Stimulated activated CD4-positive, alpha-beta T cell treated with anti-CD3 and anti-CD28 coated beads, TNF-alpha, amount 100 ng/mL, for 1 hour (primary cell): ENCODE results near the gene GLCE.

ENCODE experiments used
- DNase-seq, 3 donors: peaks; one replicate each; pipeline ENCODE4 v3.0.0-alpha.2; 2020; ENCODE audit warnings: low read depth in 3 of 3, low spot score in 1 of 3

GLCE gene

DNA sequence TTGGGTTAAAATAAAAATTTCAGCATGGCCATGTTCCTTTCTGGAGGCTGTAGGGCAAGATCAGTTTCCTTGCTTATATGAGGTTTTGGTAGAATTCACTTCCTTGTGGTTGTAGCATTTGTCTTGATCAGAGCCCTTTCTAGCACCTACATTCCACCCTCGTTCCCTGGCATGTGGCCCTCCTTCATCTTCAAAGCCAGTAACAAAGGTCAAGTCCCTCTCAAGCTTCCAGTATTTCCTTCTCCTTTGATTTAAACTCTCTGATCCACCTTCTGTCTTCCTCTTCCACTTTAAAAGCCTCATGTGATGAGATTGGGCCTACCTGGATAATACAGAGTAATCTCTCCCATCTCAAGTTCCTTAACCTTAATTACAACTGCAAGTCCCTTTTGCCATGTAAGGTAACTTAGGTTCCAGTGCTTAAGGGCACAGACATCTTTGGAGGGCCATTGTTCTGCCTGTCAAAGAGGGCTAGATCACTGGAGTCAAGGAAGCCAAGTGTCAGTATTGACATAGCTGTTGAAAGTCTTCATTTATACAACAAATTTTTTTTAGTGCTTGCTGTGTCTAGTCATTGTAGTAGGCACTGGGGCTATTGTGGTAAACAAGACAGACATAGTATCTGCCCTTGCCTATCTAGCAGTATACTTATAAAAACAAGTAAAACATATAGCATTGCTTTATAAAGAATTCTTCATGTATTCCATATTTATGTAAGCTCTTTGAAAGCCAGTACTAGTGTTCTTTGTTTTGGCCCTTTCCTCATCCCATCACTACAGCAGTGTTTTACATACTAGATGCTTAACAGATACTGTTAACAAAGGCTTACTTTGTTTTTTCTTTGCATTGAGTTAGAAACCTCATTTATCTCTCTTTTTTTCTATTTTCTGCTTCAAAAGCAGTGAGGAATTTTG lies 40.7 kb downstream of the GLCE start:
- no peak for DNase-seq

DNA sequence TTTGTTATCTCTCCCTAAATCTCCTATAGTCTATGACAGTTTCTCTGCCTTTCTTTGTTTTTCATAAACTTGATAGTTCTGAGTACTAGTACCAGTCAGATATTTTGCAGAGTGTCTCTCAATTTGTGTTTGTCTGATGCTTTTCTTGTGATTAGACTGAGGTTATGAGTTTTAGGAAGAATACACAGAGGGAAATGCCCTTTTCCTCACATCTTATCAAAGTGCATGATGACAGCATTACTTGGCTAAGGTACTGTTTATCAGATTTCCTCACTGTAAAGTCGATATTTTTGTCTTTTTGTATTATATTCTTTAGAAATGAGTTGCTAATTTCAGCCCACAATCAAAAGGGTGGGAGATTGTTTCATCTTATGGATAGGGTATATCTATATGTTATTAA lies 45.6 kb downstream of the GLCE start:
- DNase-seq, result no peak

DNA sequence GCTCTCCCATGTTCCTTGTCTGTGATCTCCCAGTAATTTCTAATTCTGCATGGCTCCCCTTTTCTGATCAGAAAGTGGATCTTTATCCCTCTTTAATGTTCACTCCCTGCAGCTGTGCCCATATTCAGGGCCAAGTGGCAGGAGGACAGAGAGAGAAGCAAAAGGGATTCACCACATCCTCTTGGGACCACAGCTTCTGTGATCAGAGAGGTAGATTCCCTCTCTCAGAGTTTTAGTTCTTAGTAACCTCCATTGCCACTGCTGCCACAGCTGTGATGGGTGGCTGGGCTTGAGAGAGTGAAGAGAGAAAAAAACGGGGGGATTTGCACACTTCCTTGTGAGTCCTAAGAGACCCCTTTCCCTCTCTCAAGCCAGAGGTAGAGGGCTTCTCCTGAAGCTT lies 49.2 kb downstream of the GLCE start:
- no peak for DNase-seq

DNA sequence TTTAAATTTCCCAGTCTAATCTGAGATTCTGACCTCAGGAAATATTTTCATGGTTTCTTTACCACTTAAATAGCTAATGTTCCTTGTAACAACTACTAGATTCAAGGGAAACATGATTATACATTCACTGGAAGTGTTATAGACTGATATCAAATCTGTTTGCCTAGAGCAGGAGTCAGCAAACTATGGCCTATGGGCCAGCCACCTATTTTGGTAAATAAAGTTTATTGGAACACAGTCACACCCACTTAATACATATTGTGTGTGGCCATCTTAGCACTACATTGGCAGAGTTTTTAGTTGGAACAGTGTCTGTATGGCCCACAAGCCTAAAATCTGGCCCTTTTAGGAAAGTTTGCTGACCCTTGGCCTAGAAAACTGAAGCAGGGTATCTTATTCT lies 50.1 kb downstream of the GLCE start:
- no peak for DNase-seq

DNA sequence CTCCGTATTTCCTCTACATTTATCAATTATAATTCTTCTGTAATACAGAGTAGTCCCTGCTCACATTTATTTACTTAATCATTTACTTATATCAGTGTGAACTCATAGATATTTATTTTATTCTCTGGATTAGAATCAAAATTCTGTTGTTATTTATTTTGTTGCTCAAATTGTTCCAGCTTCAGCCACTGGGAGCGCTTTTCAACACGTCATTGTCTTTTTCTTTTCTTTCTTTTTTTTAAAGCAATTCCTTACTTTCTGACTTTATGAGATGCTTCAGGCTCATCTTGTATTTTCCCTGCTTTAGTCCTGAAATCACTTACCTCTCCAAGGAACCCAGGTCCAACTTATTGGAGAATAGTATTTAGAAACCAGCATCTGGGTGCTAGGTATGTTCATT lies 53.4 kb downstream of the GLCE start:
- no peak for DNase-seq

DNA sequence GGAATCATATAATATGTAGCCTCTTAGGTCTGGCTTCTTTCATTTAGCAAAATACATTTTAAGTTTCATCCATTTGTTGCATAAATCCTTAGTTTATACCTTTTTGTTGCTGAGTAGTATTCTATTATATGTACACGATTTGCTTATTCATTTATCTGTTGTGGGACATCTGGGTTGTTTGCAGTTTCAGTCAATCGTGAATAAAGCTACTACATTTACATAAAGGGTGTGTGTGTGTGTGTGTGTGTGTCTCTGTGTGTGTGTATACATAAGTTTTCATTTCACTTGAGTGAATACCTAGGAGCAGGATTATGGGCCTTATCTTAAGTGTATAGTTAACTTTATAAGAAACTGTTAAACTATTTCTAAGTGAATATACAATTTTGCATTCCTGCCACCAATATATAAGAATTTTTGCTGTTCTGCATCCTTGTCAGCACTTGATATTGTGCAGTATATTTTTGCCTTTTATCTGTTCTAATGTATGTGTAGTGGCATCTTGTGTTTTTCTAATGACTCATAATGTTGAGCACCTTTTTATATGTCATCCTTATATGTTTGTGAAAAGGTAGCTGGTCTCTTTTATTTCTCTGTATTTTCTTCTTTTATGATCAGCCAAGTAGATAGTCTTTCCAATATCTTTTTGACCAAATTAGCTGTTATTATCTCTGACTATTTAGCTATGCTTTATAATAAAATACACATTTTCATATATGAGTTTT lies 55.0 kb downstream of the GLCE start:
- no peak for DNase-seq

DNA sequence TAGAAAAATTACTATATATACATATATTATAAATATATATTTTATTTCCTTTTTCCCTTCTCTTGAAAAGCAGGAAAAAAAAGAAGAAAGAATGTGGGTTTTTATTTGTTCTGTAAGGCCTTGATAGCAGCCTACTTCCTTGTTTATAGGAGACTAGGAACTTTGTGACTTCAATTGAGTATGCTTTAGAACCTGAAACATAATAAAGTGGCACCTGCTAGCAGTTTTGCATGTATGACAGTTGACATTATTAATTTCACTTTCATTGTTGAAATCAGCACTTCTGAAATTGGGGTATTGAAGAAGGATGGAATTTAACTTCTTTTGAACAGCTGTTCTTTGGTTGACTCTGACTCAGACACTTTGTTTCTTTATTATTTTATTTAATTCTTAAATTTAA lies 56.9 kb downstream of the GLCE start:
- DNase-seq, result no peak

DNA sequence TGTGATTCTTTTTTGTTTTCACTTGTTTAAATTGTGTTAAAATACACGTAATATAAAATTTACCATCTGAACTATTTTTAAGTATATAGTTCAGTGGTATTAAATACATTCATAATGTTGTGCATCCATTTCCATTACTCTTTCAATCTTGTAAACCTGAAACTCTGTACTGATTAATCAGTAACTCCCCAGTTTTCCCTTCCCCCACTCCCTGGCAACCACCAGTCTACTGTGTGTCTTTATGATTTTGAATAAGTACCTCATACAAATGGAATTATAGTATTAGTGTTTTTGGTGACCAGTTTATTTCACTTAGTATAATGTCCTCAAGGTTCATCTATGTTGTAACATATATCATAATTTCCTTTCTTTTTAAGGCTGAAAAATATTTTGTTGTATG lies 59.3 kb downstream of the GLCE start:
- DNase-seq, result no peak

DNA sequence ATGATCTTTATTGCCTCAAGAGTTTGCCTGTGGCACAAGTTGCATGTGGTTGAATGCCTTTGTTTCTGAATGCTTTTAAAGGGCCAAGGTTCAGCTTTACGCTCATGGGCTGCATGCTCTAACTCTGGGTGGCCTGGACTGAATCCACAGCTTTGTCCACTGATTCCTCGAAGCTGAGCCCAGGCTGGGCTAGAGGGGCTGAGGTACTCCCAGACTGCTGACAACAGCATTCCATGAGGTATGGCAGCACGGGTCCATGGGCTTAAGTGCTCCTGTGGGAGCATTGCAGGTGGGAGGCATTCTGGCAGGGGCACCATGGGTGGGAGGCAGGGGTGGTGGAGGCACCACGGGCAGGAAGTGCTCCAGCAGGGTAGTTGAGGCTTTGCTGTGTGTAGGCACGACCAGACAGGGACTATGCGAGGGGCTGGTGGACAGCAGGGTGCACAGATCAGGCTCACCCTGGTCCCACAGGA lies 61.6 kb downstream of the GLCE start:
- DNase-seq, result no peak

DNA sequence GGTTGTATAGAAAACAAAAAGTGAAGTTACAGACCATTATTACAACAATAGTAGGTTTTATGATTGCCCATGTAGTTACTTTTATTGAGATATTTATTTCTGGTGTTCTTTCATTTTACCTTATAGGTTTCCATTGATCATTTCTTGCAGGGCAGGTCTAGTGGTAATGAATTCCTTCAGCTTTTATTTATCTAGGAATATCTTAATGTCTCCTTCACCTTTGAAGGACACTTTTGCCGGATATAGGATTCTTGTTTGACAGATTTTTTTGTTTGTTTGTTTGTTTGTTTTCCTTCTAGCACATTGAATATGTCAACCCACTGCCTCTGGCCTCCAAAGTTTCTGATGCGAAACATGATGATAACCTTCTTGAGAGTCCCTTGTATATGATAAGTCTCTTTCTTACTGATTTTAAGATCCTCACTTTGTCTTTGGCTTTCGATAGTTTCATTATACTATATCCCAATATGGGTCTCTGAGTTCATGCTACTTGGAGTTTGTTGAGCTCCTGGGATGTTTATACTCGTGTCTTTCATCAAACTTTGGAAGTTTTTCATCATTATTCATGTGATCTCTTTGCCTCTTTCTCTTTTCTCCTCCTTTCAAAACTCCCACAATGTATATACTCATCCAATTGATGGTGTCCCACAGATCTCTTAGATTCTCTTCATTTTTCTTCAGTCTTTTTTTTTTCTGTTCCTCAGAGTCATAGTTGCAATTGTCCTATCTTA lies 62.8 kb downstream of the GLCE start:
- DNase-seq, result no peak

DNA sequence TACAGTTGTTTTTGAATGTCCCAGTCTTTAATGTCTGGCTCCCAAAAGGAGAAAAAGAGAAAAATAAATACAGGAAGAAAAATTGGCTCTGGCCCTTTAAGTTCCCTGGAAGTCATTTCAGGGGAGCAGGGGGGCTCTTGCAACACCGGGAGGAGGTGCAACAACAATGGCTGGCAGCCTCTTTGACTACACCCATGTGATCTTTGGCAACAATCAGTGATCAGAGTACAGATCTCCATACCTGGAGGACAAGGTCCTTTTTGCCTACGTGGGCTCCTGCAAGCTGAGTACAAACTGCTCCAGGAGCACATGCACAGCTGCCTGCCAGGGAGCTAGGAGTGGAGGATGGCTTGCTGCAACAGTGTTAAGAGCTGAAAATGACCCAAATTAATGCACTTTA lies 63.9 kb downstream of the GLCE start:
- no peak for DNase-seq

DNA sequence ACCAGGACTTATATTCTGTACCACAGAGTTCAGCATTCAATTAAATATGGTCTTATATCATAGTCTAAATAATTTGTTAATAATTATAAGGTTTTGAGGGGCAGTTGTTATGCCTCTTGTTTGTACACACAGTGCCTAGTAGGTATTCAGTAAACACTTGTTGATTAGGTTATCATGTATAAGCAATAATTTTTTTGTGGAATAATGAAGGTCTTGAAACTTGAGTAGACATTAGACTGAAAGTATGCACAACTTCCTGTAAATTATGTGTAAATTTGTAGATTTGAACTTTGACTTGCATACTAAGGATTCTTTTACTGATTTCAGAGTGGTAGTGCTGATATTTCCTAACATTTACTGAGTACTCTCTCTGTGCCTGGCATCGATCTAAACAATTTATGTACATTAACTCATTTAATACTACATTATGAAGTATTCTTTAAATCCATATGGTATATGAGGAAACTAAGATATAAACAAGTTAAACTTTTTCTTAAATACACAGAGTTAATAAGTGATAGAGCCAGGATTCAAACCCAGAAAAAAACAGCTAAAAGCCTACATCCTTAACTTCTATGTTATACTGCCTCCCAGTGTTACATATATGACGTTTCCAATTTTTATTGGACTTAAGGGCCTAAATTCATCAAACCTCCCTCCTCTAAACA lies 65.1 kb downstream of the GLCE start:
- no peak for DNase-seq

DNA sequence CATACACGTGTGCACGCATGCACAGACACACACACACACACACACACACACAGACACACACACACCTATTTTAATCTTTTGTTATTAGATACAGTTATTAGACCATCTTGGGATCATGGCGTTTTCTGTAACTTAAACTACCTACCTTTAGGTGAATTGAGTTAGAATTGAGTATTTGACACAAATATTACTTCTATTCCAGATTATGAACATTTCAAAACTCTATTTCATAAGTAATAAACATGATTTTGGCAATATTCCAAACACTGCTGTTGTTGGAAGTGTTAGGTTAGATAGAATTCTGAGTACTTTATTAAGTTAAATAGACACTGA lies 65.6 kb downstream of the GLCE start:
- no peak for DNase-seq

DNA sequence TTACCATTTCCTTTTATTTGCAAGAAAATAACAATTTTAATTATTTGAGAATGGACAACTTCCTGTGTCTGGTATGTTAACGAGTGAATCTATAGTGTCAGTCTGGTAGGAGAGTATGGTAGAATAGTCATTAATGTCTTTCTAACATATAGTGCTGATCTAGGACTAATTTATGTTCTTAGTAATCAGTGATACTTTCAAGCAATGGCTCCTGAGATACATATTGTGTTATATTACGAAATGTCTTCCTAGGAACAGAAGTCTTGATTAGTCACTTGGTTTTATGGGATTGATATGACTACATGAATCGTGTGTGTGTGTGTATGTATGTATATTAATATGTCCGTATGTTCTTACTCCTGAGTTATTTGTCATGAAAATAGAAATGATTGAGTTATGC lies 71.7 kb downstream of the GLCE start:
- no peak for DNase-seq

DNA sequence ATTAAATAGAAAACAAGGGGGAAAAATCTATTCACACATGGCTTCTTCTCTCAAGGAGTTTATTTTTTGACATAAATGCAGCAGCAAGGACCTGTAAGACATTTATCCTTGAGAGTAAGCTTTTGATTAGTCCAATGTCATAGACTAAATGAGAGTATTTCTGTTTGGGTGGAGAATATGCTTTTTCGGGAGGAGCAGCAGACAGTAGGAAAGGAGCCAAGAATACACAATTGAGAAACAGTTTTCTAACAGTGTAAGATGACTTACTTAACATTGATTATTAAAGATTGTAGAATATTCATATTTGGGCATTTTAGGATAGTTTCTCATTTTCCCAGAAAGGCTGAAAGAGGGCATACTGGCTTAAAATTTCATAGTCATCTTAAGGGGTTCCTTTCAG lies 72.3 kb downstream of the GLCE start:
- no peak for DNase-seq

DNA sequence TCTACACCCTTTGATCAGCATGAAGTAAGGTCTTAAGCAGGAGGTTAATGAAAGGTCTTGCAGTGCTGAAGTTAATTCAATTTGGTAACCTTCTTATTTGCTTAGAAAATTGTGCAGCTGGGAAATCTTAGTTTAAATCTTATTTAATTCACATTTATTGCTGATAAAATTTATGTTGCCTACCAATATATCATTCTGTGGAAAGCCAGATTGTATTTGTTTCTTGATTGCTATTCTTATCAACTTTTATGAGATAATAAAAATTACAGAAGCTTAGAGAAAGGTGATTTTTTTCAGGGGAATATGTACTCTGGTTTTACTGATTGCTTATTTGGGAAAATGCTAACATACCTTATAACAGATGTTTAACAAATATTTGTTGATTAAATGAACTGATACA lies 74.2 kb downstream of the GLCE start:
- DNase-seq, result no peak

DNA sequence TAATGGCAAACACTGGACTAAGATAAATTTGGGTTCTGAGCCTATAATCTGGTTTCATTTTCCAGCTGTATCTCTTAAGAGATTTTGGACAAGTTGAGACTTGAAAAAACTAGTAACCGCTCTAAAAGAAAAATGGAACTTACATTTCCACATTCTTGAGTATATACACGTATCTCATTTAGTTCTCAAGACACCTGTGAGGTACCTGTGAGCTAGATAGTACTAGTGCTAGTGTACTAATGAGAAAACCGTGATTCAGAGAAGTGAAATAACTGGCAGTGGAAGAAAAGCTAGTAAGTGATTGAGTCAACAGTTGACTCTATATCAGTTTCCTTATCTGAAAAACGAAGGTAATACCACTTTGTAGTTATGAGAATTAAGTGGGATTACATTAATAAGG lies 76.1 kb downstream of the GLCE start:
- DNase-seq, result no peak

DNA sequence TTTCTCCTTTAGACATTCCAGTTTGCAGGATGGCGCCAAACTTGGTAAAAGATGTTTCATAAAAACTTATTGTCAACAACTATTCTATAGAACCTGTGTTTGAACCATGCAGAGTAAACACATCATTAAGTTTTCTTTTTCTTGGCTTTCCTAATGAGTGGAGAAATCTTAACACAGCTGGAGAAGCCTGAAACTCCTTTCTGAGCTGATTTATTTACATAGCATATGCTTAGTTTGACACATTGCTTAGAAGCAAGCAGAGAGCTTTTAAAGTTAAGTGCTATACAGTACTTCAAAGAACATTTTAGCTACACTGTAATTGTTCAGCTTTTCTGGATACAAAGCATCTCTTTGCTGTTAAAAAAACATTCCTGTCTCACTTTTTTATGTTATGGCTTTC lies 77.3 kb downstream of the GLCE start:
- no peak for DNase-seq

DNA sequence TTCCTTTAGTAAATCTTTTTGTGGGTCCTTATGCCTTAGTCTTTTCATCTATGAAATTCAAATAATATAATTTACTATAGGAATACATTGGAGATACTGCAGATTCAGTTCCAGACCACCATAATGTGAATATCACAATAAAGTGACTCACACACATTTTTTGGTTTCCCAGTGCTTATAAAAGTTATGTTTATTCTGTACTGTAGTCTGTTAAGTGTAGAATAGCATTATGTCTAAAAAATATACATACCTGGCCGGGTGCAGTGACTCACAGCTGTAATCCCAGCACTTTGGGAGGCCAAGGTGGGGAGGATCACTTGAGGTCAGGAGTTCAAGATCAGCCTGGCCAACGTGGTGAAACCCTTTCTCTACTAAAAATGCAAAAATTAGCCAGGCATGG lies 84.4 kb downstream of the GLCE start:
- no peak for DNase-seq

DNA sequence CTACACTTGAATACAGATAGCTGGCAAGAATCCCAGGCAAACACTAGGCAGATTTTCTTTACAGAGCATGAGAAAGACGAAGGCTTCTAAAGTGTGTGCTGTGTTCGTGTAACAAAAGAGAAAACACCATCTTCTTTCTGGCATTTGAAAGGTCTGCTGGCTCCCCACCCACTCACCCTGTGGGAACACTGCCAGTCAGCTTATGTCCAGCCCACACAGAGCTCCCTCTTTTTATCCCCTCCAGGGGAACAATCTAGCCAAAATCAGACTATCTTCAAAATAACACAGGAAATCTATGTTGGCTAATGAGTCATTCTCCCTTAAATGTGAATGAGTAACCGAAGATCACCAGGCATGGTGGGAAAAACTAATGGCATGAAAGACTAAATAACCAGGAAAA lies 92.7 kb downstream of the GLCE start:
- DNase-seq, result no peak

DNA sequence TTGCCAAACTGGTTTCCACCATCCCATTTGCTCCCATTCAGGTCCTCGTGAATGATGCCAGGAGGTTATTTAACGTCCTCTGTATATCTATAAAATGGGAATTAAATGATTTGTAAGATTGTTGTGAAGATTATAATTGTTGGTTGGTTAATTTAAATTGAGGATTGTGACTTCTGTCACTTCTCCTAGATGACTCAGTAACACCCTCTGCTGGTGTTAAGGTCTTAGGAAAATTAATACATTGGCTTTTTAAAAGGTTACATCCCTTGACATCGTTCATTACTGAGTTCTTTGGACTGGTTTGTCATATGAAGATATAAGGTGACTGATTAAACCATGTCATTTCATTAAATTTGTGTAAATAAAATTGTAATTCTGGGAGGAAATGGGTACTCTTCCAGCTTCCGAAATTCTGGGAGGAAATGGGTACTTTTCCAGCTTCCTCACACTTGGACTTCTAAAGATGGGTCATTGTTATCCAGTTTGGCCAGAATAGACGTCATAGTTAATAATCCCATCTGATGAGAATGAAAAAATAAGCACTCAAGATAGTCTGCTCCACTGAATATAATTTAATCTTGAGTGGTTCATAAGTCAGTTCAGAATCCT lies 105.0 kb downstream of the GLCE start:
- no peak for DNase-seq
